SK-N-SH treated with all-trans-retinoic acid at 6 μM for 48 hours (cell line): ENCODE measurements around the gene FARS2.
"Not testable (repeated sequence)": the region's sequence is repeated elsewhere in the genome, so short reads cannot be mapped to it uniquely, and the experiment has no call there.

Source experiments
- ATAC-seq: fragments of 200-7000 bp; cut with Tn5 transposase; 3 replicates; pipeline ENCODE4 v1.9.1; 2020; ENCODE audit warnings: mild to moderate bottlenecking, moderate library complexity
- ARNTL ChIP-seq: fragments of 450-650 bp; formaldehyde crosslinking; IDR thresholded peaks from 2 replicates; pipeline ENCODE4 v1.5.0; 2020; ENCODE audit warnings: low read depth, mild to moderate bottlenecking, moderate library complexity, borderline replicate concordance
- BACH2 ChIP-seq: fragments of 250-450 bp; sonication (Bioruptor Pico); IDR thresholded peaks from 2 replicates; pipeline ENCODE4 v1.9.0; 2021; ENCODE audit warnings: mild to moderate bottlenecking, borderline replicate concordance
- CSDC2 ChIP-seq: fragments of 250-450 bp; sonication (Bioruptor Pico); IDR thresholded peaks from 2 replicates; pipeline ENCODE4 v1.5.0; 2020; ENCODE audit warnings: mild to moderate bottlenecking, moderate library complexity
- ESRRG ChIP-seq: fragments of 250-450 bp; sonication (Bioruptor Pico); IDR thresholded peaks from 2 replicates; pipeline ENCODE4 v1.6.1; 2021; ENCODE audit warnings: mild to moderate bottlenecking
- GLIS3 ChIP-seq: fragments of 250-450 bp; sonication (Bioruptor Pico); IDR thresholded peaks from 2 replicates; pipeline ENCODE4 v1.5.0; 2020; ENCODE audit warnings: mild to moderate bottlenecking, moderate library complexity
- ISL1 ChIP-seq: fragments of 250-450 bp; sonication (Bioruptor Pico); IDR thresholded peaks from 2 replicates; pipeline ENCODE4 v2.1.2; 2022; ENCODE audit warnings: mild to moderate bottlenecking, moderate library complexity
- OSR1 ChIP-seq: fragments of 250-450 bp; sonication (Bioruptor Pico); IDR thresholded peaks from 2 replicates; pipeline ENCODE4 v1.8.0; 2022; ENCODE audit warnings: moderate library complexity, mild to moderate bottlenecking, inconsistent platforms
- PPARA ChIP-seq: fragments of 250-450 bp; sonication (Bioruptor Pico); IDR thresholded peaks from 2 replicates; pipeline ENCODE4 v1.5.0; 2020; ENCODE audit warnings: mild to moderate bottlenecking, borderline replicate concordance
- RARB ChIP-seq: fragments of 250-450 bp; sonication (Bioruptor Pico); IDR thresholded peaks from 2 replicates; pipeline ENCODE4 v1.8.0; 2021; ENCODE audit warnings: mild to moderate bottlenecking, moderate library complexity
- SNAI2 ChIP-seq: fragments of 250-450 bp; sonication (Bioruptor Pico); IDR thresholded peaks from 2 replicates; pipeline ENCODE4 v1.5.0; 2020; ENCODE audit warnings: mild to moderate bottlenecking, moderate library complexity
- TCF4 ChIP-seq: fragments of 250-450 bp; sonication (Bioruptor Pico); IDR thresholded peaks from 2 replicates; pipeline ENCODE4 v1.8.0; 2021; ENCODE audit warnings: mild to moderate bottlenecking, moderate library complexity, borderline replicate concordance
- TOX ChIP-seq: fragments of 250-450 bp; sonication (Bioruptor Pico); IDR thresholded peaks from 2 replicates; pipeline ENCODE4 v1.8.0; 2021; ENCODE audit warnings: mild to moderate bottlenecking, moderate library complexity, borderline replicate concordance
- TSHZ2 ChIP-seq: fragments of 250-450 bp; sonication (Bioruptor Pico); IDR thresholded peaks from 2 replicates; pipeline ENCODE4 v1.5.0; 2020; ENCODE audit warnings: mild to moderate bottlenecking, moderate library complexity
- ZC3H10 ChIP-seq: fragments of 250-450 bp; sonication (Bioruptor Pico); IDR thresholded peaks from 2 replicates; pipeline ENCODE4 v1.5.1; 2021; ENCODE audit warnings: mild to moderate bottlenecking, moderate library complexity
- ZNF565 ChIP-seq: fragments of 450-650 bp; formaldehyde crosslinking; conservative IDR thresholded peaks from 2 replicates; pipeline ENCODE4 v1.5.0; 2020; ENCODE audit warnings: low read depth, mild to moderate bottlenecking, moderate library complexity
- ZNF70 ChIP-seq: fragments of 450-650 bp; formaldehyde crosslinking; IDR thresholded peaks from 2 replicates; pipeline ENCODE4 v1.5.0; 2020; ENCODE audit warnings: mild to moderate bottlenecking, moderate library complexity
- TF ChIP-seq, protein P1 (sequence below): fragments of 250-450 bp; sonication (Bioruptor Pico); IDR thresholded peaks from 2 replicates; pipeline ENCODE4 v1.8.0; 2021; ENCODE audit warnings: low read depth, mild to moderate bottlenecking, moderate library complexity, borderline replicate concordance
- TF ChIP-seq, protein P2 (sequence below): fragments of 250-450 bp; sonication (Bioruptor Pico); IDR thresholded peaks from 2 replicates; pipeline ENCODE4 v1.8.0; 2020; ENCODE audit warnings: mild to moderate bottlenecking, moderate library complexity, borderline replicate concordance

FARS2 gene

GRCh38 chr6:5682530-5682929, 421.2 kb downstream of the FARS2 start:
- ATAC-seq = no peak
- no peak for TF ChIP-seq BACH2 (CRISPR knock-in tag)
- no peak for TF ChIP-seq GLIS3
- TF ChIP-seq, protein P1, sequence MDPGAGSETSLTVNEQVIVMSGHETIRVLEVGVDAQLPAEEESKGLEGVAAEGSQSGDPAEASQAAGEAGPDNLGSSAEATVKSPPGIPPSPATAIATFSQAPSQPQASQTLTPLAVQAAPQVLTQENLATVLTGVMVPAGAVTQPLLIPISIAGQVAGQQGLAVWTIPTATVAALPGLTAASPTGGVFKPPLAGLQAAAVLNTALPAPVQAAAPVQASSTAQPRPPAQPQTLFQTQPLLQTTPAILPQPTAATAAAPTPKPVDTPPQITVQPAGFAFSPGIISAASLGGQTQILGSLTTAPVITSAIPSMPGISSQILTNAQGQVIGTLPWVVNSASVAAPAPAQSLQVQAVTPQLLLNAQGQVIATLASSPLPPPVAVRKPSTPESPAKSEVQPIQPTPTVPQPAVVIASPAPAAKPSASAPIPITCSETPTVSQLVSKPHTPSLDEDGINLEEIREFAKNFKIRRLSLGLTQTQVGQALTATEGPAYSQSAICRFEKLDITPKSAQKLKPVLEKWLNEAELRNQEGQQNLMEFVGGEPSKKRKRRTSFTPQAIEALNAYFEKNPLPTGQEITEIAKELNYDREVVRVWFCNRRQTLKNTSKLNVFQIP = no peak
- no peak for TF ChIP-seq ESRRG (CRISPR knock-in tag)
- no peak for TF ChIP-seq ARNTL (CRISPR knock-in tag)
- no peak for TF ChIP-seq ZNF565 (CRISPR knock-in tag)
- TF ChIP-seq, protein P2, sequence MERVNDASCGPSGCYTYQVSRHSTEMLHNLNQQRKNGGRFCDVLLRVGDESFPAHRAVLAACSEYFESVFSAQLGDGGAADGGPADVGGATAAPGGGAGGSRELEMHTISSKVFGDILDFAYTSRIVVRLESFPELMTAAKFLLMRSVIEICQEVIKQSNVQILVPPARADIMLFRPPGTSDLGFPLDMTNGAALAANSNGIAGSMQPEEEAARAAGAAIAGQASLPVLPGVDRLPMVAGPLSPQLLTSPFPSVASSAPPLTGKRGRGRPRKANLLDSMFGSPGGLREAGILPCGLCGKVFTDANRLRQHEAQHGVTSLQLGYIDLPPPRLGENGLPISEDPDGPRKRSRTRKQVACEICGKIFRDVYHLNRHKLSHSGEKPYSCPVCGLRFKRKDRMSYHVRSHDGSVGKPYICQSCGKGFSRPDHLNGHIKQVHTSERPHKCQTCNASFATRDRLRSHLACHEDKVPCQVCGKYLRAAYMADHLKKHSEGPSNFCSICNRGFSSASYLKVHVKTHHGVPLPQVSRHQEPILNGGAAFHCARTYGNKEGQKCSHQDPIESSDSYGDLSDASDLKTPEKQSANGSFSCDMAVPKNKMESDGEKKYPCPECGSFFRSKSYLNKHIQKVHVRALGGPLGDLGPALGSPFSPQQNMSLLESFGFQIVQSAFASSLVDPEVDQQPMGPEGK (CRISPR knock-in tag) = no peak
- no peak for TF ChIP-seq TOX

GRCh38 chr6:5683747-5684146, 422.4 kb downstream of the FARS2 start:
- not testable (repeated sequence) for ATAC-seq

GRCh38 chr6:5684320-5685053, 423.2 kb downstream of the FARS2 start:
- TF ChIP-seq ESRRG (CRISPR knock-in tag) (no peak), ISL1 (CRISPR knock-in tag) (no peak), TOX (no peak), CSDC2 (CRISPR knock-in tag) (no peak), OSR1 (CRISPR knock-in tag) (no peak), ZNF70 (CRISPR knock-in tag) (no peak), SNAI2 (CRISPR knock-in tag) (no peak), TSHZ2 (no peak), RARB (CRISPR knock-in tag) (no peak), PPARA (no peak)
- TF ChIP-seq, all 23 proteins: peak for 0

GRCh38 chr6:5693225-5694145, 432.2 kb downstream of the FARS2 start:
- TF ChIP-seq ARNTL (CRISPR knock-in tag) (no peak), TCF4 (CRISPR knock-in tag) (no peak), BACH2 (CRISPR knock-in tag) (no peak), ZC3H10 (CRISPR knock-in tag) (no peak), OSR1 (CRISPR knock-in tag) (no peak)
- ATAC-seq = no peak

More at GRCh38 chr6:5684320-5685053, 423.2 kb downstream of the FARS2 start:
- ATAC-seq = no peak
